Stimulated activated naive CD8-positive, alpha-beta T cell treated with anti-CD3 and anti-CD28 coated beads, Interleukin-15, Interleukin-2, amounts not matched to agents 100 U/mL and 50 U/mL, for 24 hours (primary cell): Measurements from ENCODE around the gene E2F3.
A peak's percentile ranks its signal among the peaks of the same experiment; 100 is the strongest.

Source experiments
- ATAC-seq: fragments of 150-1000 bp; cut with Tn5 transposase; one replicate; pipeline ENCODE4 v1.10.0; 2021
- DNase-seq: peaks from one replicate; pipeline ENCODE4 v3.0.0; 2021

E2F3 gene

DNA sequence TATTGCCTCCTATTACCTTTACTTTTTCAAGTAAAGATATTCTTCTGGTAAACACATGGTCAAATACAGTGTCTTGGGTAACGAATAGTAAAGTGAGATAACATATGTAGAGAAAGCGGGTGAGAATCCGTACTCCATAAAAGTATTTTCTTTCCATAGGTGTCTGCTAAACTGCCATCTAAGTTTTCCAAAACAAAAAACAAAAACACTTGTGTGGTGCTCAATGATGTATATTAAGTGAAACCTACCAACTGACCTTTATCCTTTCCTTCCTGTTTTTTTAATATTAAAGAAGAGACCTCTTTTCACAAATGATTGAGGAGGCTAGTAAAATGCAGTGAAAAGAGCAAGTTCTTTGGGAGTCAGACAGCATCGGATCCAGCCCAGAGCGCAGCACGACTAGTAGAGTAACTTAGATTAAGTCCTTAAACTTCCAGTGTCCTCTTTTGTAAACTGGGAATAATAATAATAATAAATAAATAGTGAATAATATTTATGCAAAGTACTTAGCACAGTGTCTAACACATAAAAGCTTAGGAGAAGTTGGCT, 132.1 kb downstream of the E2F3 start:
- no peak for DNase-seq
- ATAC-seq: no peak

DNA sequence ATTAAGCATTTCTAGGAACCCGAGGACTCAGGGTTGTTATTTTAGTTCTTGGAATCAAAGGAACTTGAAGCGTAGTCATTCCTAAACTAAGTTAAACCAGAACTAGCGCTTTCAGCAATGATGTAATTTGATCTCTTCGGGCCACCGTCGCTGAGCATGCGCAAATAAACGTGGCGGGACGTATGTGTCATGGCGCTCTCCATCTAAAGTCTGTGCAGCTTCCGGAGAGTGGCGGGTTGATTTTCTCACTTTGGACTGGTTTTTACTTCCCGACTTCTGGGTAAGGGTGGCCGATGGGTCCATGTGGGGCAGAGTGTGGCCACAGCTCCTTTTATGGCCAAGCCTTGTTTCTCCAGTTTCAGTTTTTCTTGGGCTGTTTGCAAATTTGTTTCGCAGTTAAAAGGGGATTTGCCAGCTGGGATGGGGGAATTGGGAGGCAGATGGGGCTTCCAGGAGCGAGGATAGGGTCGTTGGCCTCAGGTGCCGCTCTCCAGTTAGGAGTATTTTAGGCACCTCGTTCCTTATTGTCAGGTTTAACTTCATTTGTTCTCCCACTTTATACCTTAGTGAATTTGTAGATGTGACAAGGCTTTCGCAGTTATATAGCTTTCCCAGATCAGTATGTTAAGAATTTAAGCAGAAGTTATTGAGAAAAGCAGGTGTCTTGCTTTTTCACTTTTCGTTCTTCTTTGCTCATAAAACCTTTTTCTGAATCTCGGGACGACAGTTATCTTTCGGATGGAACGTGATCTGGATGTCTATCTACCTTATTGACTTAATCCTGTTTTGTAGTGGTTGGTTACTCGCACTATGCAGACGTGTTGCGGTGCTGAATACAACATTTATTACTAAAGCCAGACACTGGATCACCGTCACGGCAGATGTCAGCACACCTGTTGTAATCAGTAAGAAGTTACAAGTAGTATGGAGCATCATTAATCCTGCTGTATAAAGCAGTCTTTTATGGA, 132.9 kb downstream of the E2F3 start, which contains the start of gene CDKAL1:
Gene CDKAL1 (plus strand): TSS at position 163 of the 968 bp plus-strand sequence. CDS start 11,894 bp downstream, outside the sequence.
- DNase-seq: peak; percentile 87
- peak; percentile 88 for ATAC-seq

DNA sequence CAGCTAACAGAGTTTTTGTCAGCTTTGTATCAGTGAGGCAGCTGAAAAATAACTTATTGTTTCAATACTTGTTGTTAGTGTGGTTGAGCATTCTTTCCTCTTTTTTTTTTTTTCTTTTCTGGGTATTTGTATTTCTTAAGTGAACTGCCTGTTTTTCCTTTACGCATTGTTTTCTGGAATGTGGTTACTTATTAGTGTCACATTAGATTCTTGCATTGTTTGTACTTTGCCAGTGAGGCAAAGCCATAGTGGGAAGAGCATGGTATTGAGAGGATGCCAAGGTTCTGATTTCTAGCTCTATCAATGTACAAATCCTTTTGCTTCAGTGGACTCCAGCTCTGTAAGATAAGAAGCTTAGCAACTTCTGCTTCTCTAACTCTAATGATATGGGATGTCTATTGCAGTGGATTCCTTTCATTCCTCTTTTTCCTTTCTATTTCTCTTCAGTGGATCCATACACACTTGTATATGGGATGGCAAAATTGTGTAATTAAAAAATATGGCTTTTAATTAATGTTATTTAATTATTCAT, 136.5 kb downstream of the E2F3 start:
- DNase-seq (no peak), ATAC-seq (no peak)

DNA sequence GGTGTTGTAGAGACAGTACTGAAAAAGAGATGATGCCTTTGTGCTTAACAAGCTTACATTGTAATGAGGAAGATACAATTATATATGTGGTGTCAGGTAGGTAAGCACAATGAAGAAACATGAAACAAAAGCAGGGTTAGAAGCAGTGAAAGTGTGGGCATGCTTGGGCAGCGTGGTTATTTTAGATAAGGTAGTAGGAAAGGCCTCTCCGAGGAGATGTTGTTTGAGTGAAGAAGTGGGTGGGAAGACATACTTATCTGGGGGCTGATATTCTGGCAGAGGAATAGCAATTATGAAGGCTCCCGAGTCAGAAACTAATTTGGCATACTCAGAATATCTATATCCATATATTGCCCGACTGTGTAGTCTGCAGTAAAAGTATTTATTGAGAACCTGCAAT, 137.2 kb downstream of the E2F3 start:
- ATAC-seq: no peak
- no peak for DNase-seq

DNA sequence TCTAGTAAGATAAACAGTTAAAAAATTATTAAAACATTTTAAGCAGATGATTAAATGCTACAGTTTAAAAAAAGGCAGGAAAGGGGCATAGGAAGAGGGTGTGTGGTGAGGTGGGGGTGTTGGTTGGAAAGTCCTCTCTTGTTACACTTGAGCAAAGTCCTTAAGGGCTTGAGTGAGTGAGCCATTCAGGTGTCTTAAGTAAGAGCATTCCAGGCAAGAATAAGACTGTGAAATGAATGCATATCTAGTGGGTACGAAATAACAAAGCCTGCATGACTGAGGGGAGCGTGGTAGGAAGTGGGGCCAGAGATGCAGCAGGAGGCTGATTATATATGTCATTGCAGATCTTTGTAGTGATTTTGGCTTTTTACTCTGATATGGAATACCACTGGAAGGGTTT, 137.7 kb downstream of the E2F3 start:
- ATAC-seq: no peak
- no peak for DNase-seq

DNA sequence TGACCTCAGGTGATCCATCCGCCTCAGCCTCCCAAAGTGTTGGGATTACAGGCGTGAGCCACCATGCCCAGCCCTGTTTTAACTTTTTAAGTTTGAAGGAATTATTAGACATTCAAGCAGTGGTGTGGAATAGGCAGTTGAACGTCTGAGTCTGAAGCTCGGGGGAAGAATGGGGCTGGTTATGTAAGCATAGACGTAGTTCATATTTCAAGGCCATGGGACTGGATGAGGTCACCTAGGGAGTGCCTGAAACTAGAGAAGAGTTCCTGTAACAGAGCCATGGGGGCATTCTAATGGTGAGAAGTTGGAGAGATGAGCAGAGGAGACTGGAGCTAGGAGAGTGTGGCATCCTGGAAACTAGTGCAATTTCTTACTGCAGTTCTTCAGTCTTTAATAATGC, 139.0 kb downstream of the E2F3 start:
- ATAC-seq: no peak
- no peak for DNase-seq

DNA sequence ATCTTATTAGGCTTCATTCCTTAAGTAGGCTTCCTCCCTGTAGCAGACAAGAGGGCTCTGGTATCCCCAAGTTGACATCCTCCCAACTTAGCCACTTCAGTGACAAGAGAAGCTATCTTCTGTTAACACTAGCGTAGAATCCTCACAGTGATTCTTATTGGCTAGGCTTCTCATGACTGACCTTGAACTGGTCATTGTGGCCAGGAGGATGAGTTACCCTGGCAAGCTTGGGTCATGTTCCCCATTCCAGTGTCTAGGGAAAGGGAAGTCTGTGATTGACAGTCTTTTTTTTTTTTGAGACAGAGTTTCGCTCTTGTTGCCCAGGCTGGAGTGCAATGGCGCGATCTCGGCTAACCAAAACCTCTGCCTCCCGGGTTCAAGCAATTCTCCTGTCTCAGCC, 139.7 kb downstream of the E2F3 start:
- DNase-seq (no peak), ATAC-seq (no peak)

DNA sequence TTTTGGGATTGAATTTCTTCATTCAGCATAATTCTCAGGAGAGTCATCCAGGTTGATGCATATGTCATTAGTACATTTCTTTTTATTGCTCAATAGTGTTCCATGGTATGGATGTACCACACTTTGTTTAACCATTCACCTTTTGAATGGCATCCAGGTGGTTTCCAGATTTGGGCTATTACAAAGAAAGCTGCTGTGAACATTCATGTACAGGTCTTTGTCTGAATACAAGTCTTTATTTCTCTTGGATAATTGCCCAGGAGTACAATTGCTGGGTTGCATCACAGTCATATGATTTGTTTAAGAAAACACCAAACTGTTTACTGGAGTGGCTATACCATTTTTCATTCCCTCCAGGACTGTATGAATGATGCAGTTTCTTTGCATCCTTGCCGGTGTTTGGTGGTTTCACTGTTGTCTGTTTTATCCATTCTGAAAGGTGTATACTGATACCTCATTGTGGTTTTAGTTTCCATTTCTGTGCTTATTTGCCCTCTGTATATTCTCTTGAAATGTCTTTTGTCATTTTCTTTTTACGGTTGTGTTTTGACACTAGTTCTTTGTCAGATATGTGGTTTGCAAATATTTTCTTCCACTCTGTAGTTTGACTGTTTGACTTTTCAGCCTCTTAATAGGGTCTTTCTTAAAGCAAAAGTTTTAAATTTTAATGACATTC, 141.4 kb downstream of the E2F3 start:
- peak; percentile 94 for ATAC-seq
- no peak for DNase-seq
